Calu3 (cell line): ENCODE measurements around the gene STIMATE. TPM values are rescaled to one million over a fixed set of nuclear protein-coding genes. Genes with fewer than 3 reads are reported as not detected.

Experiments
- BruUV-seq: library from RNA; stranded (reverse); fragments of 400-500 nt; replicated peaks from 2 replicates; lab custom pipeline; 2021; lab: Mats Ljungman, UMichigan
- CTCF ChIA-PET: fragments of 300-600 bp; sonication (Branson Sonifier 250); formaldehyde crosslinking; loops from one replicate; lab custom pipeline; 2022; ENCODE audit warnings: antibody characterized with exemption; lab: Charles Lee
- DNase-seq: peaks from one replicate; pipeline ENCODE4 v3.0.0; 2022
- H3K27ac Mint-ChIP-seq: one replicate; pipeline ENCODE4 v1.8.0; 2022; ENCODE audit warnings: mixed read lengths; ENCODE audit not compliant: unreplicated experiment
- H3K27me3 Mint-ChIP-seq: one replicate; pipeline ENCODE4 v1.8.0; 2022; ENCODE audit warnings: mixed read lengths; ENCODE audit not compliant: unreplicated experiment
- H3K36me3 Mint-ChIP-seq: one replicate; pipeline ENCODE4 v1.8.0; 2022; ENCODE audit warnings: mild to moderate bottlenecking, moderate library complexity, mixed read lengths; ENCODE audit not compliant: insufficient read depth, unreplicated experiment
- H3K4me1 Mint-ChIP-seq: one replicate; pipeline ENCODE4 v1.8.0; 2022; ENCODE audit warnings: mild to moderate bottlenecking, low read depth, mixed read lengths; ENCODE audit not compliant: unreplicated experiment
- H3K4me3 Mint-ChIP-seq: one replicate; pipeline ENCODE4 v1.8.0; 2022; ENCODE audit warnings: mild to moderate bottlenecking, low read depth, moderate library complexity, mixed read lengths; ENCODE audit not compliant: unreplicated experiment
- H3K9me3 Mint-ChIP-seq: one replicate; pipeline ENCODE4 v1.8.0; 2022; ENCODE audit warnings: low read depth, mixed read lengths; ENCODE audit not compliant: unreplicated experiment
- intact Hi-C: fragments of 100-400 bp; cut with micrococcal nuclease; formaldehyde crosslinking; loops from one replicate; pipeline ENCODE4 v1.10.0; 2022; ENCODE audit not compliant: unreplicated experiment
- total RNA-seq: library from RNA; stranded (reverse); gene quantifications from 2 replicates; pipeline ENCODE4 v1.2.3, GENCODE V29; 2022
- TF ChIP-seq, protein P1 (sequence below): fragments of 200-600 bp; IDR thresholded peaks from one replicate; pipeline ENCODE4 v1.8.0; 2022; ENCODE audit warnings: antibody characterized with exemption; ENCODE audit not compliant: unreplicated experiment

The STIMATE gene
- total RNA-seq, 1 experiment from 2014 or later: 11.7 TPM

- no TSS peak for BruUV-seq
- Mint-ChIP-seq H3K27me3 (no peaks in the 10 kb centered on the region), H3K4me1 (no peaks in the 10 kb centered on the region), H3K36me3 (no peaks in the 10 kb centered on the region), H3K4me3 (no peak overlapping the region), H3K27ac (no peak overlapping the region), H3K9me3 (no peaks in the 10 kb centered on the region)
- no peak for DNase-seq
- TF ChIP-seq, protein P1, sequence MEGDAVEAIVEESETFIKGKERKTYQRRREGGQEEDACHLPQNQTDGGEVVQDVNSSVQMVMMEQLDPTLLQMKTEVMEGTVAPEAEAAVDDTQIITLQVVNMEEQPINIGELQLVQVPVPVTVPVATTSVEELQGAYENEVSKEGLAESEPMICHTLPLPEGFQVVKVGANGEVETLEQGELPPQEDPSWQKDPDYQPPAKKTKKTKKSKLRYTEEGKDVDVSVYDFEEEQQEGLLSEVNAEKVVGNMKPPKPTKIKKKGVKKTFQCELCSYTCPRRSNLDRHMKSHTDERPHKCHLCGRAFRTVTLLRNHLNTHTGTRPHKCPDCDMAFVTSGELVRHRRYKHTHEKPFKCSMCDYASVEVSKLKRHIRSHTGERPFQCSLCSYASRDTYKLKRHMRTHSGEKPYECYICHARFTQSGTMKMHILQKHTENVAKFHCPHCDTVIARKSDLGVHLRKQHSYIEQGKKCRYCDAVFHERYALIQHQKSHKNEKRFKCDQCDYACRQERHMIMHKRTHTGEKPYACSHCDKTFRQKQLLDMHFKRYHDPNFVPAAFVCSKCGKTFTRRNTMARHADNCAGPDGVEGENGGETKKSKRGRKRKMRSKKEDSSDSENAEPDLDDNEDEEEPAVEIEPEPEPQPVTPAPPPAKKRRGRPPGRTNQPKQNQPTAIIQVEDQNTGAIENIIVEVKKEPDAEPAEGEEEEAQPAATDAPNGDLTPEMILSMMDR: no peak
- intact Hi-C loops: no loop called here
- CTCF ChIA-PET: no interaction called here
These were observed 50.1 kb downstream of the STIMATE start for GRCh38 chr3:52847241-52847640.

- intact Hi-C loops: no loop called here
- Mint-ChIP-seq H3K9me3 (no peaks in the 10 kb centered on the region), H3K27me3 (no peaks in the 10 kb centered on the region), H3K4me1 (no peaks in the 10 kb centered on the region), H3K36me3 (no peaks in the 10 kb centered on the region), H3K27ac (no peak overlapping the region), H3K4me3 (no peak overlapping the region)
- CTCF ChIA-PET: no interaction called here
- TF ChIP-seq, protein P1: no peak
- BruUV-seq: no TSS peak
- no peak for DNase-seq
These were observed 50.8 kb downstream of the STIMATE start for GRCh38 chr3:52846432-52846965.

DNA sequence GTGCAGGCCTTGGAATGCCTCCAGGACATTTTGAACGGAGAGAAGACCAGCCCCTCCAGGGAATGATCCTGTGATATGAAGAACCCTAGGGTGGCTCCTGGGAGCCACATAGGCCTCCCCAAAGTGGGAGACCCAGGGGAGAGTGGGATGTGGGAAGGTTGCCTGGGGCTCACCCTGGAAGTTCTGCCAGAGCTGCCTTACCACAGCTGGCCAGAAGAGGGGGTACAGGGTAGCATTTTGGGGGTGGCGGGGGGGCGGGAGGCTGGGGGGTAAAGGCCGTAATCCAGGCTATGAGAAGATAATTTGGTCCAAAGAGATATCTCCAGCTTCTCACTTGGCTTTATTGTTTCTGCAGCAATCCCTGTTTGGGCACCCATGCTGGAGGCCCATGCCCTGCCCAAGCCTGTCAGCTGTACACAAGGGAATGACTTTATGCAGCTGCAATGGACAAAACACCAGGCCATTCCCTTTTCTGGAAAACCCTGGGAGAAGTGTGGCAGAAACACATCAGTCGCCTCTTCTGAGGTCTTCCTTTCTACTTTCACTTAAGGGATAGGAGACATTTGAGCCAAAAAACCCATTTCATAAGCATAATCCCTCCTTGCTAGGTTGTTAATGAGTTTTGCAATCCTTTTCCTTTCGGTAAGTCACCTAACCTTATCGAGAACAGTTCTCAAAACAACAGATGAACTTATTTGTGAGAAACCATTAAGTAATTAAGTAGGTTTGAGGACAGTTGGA is 51.5 kb downstream of the STIMATE start:
- intact Hi-C loops: no loop called here
- Mint-ChIP-seq H3K36me3 (no peaks in the 10 kb centered on the region), H3K4me1 (no peaks in the 10 kb centered on the region), H3K27me3 (no peaks in the 10 kb centered on the region), H3K4me3 (no peak overlapping the region), H3K27ac (no peak overlapping the region), H3K9me3 (no peaks in the 10 kb centered on the region)
- CTCF ChIA-PET: interaction anchor here (0.6 to 1.2 kb wide), 2 partner anchors 87 to 103 kb away, joined by 3 read pairs; no protein-coding TSS in a partner anchor
- no peak for DNase-seq
- TF ChIP-seq, protein P1: peak; percentile 14
- no TSS peak for BruUV-seq

- Mint-ChIP-seq H3K36me3 (no peaks in the 10 kb centered on the region), H3K4me3 (no peak overlapping the region), H3K27me3 (no peaks in the 10 kb centered on the region), H3K9me3 (no peaks in the 10 kb centered on the region), H3K27ac (no peak overlapping the region), H3K4me1 (no peaks in the 10 kb centered on the region)
- no peak for DNase-seq
- CTCF ChIA-PET: interaction anchor here (0.6 to 1.2 kb wide), 3 partner anchors 37 to 102 kb away, joined by 3 read pairs; no protein-coding TSS in a partner anchor
- intact Hi-C loops: no loop called here
- TF ChIP-seq, protein P1: no peak
- BruUV-seq: no TSS peak
These were observed 52.2 kb downstream of the STIMATE start for GRCh38 chr3:52845157-52845556.
